HTR-8/SVneo (cell line): ENCODE measurements around the gene CTSW.
A peak's percentile ranks its signal among the peaks of the same experiment; 100 is the strongest.

Experiments used
- DNase-seq: peaks from one replicate; pipeline ENCODE4 v3.0.0; 2011; ENCODE audit warnings: low spot score, mixed read lengths; ENCODE audit not compliant: insufficient read length
- FAIRE-seq: peaks from 2 replicates; lab custom pipeline; 2011; peaks lifted over from hg19 to GRCh38; lab: Jason Lieb, UNC

CTSW gene

DNA sequence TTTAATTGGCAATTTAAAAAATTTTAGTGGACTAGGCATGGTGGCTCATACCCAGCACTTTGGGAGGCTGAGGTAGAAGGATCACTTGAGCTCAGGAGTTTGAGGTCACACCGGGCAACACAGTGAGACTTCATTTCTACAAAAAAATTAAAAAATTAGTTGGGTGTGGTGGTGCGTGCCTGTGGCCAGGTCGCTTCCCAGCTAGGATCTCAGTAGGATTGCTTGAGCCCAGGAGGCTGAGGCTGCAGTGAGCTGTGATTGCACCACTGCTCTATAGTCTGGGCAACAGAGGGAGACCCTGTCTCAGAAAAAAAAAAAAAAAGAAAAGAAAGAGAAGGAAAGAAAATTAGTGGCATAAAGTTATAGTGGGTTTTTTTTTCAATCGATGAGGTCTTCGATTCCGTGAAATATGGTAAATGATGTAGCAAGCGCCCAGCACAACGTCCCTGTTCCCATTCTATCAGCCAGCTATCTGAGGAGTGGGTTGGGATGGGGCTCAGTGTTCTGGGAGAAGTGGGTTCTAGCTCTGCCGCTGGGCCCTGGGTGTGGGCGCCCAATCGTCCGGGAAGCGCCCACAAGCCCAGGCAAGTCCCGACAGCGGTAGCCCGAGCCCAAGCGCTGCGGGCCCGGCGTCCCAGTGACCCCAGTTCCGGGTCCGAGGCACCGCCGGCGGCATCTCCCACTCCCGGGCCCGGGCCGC, 19.2 kb downstream of the CTSW start:
- no peak for DNase-seq
- FAIRE-seq = no peak

DNA sequence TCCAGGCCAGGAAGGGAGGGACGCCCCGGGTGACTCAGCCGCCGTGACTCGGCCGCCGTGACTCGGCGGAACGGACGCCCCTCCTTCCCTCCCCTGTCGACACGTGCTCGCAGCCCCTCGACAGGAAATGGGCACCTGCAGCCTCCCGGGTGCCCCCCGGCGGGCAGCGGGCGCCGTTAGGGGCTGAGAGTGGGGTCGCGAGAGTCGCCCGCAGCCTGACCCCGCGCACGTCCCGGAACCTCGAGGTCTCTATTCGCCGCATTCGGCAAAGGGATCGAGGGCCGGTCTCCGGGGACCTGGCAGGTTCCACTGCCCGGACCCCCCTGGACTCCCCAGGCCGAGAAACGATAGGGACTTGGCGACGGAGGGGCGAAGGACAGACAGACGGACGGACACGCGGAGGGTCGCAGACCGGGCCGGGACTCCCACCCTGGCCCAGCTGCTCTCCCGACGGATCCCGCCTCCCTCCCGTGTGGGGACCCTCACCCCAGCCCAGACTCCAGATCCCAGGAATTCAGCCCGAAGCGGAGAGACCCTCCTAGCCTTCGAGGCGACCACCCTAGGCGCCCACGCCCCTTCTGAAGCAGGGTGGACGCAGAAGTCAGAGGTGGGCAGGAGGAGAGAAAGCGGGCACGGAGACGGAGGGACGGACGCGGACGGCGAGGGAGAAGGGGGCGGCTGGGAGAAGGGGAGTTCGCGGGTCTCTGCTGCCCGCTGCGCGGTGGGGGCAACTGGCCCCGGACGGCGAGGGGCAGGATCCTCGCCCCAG, 19.9 kb downstream of the CTSW start:
- no peak for FAIRE-seq
- DNase-seq = peak; percentile 84

DNA sequence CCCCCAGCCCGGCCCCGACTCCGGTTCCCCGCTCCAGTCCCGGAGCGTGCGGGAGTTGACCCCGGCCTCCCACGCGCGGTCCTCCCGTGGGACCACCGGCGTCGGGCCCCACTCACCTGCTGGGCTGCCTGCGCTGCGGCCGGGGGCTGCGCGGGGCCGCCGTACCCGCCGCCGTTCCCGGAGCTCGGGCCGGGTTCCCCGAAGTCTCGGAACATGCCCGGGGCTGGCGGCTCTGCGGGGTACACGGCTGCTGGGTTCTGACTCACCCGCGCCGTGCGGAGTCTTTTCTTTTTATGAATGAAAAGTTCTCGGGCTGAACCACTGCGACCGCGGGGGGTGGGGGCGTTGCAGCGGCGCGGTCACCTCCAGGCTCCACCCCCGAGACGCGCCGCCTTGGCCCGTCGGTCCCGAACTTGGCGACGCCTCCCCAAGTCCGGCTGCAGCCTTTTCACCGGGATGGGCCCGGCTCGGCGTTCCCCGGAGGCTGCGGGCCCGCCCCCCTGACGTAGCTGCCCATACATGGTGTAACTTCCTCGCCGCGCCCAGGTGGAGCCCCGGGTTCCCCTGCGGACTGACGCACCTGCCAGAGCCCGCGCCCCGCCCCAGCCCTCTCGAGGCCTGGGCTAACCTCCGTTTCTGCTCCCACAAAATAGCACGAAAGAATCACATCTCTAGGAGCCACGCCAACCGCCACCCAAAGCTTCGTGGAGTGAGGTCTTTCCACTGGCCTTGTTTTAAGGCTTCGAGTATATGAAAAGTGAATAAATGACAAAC, 20.7 kb downstream of the CTSW start, which contains the start of gene FOSL1:
Gene FOSL1 (minus strand): TSS at position 264 of the 774 bp plus-strand sequence. CDS start 49 bp downstream, at position 215.
- peak; percentile 87 for FAIRE-seq
- DNase-seq = peak; percentile 95

DNA sequence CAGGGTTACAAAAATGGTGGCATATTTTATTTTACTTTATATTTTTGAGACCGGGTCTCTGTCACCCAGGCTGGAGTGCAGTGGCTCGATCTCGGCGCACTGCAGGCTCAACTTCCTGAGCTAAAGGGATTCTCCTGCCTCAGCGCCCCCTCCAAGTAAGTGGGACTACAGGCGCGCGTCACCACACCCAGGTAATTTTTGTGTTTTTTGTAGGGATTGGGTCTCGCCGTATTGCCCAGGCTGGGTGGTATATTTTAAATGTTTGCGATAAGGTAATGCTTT, 21.2 kb downstream of the CTSW start:
- DNase-seq (no peak), FAIRE-seq (no peak)

DNA sequence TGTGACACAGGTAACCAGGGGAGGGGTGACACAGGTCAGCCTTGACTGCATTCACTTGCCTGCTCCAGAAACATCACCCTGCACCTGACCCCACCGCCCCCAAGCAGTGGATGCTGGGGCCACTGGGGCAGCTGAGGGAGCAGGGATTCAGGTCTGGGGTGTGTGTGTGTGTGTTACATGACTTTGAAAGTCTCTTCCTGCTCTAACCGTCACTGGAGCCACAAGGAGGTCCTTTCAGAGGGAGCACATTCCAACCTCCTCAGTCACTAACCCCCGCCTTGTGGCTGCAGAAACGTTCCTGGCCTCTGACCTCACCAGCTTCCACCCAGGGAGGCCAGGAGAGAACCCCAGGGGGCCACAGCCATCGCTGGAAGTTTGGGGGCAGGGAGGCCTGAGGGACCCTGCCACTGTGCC, 23.4 kb downstream of the CTSW start:
- DNase-seq = peak; percentile 90
- peak; percentile 86 for FAIRE-seq

DNA sequence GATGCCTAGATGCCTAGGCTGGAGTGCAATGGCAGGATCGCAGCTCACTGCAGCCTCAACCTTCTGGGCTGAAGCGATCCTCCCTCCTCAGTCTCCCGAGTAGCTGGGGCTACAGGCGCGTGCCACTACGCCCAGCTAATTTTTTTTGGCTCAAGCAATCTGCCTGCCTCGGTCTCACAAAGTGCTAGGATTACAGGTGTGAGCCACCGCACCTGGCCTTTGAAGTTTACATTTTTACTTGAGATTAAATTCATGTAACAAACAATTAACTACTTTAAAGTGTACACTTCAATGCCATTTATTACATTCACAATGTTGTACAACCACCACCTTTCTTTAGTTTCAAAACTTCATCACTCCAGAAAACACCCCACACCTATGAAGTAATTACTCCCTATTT, 24.1 kb downstream of the CTSW start:
- no peak for FAIRE-seq
- no peak for DNase-seq

DNA sequence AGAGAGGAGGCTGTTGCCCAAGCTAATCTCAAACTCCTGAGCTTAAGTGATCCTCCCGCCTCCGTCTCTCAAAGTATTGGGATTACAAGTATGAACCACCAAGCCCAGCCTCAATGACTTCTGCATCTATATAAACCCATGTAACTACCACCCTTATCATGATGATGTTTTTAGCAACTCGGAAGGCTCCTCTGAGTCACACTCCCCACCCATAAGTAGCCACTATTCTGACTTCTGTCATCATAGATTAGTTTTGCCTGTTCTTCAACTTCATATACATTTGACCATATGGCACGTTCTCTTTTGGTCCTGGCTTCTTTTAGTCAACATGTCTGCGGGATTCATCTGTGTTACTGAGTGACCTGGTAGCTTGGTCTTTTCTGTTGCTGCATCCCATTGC, 27.0 kb downstream of the CTSW start:
- no peak for FAIRE-seq
- no peak for DNase-seq

DNA sequence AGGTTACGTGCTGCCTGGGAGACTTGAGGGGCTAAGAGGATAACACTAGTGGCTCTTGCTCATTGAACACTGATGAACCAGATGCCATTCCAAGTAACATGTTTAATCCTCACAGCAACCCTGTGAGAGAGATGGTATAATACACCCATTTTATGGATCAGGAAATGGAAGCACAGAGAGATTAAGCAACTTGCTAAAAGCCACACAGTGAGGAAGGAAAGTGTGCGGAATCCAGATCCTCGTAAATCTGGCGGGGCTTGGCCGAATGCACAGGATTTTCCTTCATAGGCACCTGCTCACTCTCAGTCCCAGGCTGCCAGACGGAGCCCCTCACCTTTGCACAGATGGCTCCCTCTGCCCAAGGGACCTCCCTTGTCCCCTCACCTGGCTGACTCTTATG, 28.2 kb downstream of the CTSW start:
- no peak for FAIRE-seq
- DNase-seq = no peak

DNA sequence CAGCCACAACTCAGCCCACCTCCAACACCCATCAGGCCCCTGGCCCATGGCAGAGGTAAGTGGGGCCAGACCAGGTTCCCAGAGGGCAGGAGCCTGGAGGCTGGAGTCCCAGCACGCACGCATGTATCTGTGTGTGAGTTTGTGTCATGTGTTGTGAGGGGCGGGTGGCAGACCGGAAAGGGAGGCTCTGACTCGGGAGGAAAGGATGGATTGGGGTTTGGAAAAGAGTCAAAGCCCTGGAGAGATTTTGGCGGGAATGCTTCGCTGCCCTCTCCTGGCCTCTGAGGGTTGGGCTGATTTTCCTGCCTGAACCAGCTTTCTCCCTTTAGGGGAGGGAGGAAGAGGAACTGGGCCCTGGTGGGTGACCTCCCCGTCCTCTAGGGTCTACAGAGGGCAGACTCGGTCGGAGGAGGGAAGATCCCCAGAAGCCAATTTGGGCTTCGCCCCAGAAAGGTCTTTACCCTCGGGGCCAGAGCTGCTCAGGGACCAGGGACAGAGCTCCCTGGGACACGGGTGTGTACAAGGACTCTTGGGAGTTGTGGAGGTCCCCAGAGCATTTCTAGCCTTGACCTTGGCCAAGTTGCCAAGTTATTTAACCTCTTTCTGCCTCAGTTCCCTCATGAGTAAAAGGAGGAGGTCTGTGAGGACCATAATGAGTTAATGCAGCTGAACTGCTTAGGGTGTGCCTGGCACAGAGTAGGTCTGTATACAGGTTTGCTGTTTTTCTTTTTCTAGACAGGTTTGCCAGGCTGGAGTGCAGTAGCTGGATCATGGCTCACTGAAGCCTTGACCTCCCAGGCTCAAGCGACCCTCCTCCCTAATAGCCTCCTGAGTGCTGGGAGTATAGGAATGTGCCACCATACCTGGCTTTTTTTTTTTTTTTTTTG, 32.3 kb downstream of the CTSW start:
- peak; percentile 96 for DNase-seq
- FAIRE-seq = peak; percentile 65

DNA sequence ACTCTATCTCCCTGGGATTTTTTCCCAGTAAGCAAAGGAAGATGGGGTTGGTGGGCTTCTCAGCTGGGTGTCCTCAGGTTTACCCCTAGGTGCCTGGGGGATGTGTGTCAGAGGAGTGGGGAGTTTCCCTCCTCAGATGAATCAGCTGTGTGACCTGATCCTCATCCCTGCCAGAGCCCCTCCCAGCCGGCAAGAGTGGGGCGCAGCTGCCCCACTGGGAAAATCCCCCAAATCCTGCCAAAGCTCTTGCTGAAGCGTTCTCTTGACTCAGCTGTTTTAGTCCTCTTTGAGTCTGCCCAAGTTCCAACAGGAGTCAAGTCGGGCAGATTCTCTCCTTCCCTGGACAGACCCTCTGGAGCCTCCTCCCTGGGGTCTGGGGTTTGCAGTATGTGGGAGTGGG, 33.2 kb downstream of the CTSW start:
- DNase-seq (no peak), FAIRE-seq (no peak)

DNA sequence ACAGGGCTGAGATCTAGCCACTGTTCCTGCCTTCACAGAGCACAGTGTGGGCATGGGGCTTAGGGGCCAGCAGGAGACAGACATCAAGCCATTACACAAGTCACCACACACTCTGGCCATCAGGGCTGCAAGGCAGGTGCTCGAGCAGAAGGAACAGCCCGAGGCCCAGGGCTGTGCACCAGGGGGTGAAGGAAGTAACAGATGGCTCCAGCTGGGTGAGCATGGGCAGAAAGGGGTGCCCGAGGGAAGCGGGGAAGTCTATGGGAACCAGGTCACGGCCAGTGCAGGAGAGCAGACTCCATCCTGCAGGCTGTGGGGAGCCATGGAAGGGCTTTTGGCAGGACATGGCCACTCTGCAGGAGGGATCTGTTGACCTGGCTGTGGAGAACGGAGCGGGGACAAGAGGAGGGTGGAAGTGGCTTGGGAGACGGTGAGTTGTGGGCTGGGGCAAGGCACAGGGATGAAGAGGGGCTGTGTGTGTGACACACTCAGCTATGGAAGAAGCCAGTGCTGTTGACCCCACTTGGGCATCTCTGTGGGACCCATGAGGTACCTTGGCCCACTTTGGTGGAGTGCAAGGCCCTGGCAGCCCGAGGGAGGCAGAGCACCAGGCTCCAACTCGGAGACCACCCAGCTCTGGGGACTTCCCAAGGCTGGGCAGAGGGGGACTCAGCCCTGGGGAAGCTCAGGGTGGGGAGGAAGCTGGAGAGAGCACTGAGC, 35.6 kb downstream of the CTSW start:
- no peak for FAIRE-seq
- DNase-seq = no peak

DNA sequence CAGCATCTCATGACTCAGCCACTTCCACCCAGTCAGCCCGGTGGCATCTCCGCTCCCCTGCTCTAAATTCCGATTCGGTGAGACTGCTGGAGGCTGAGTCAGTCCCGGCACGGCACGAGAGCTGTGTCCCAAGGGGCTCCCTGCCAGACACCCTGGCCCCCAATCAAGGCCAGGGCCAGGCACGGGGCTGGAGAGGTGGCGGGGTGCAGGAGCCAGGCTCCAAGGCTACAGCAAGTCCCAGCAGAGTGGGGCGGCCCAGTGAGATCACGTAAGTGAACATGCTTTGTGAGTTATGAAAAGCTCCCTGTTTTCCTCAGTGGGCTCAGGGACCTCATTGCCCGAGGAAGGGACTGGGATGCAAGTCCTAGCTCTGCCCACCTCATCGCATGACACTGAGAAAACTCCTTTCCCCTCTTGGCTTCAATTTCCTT, 36.2 kb downstream of the CTSW start:
- peak; percentile 99 for DNase-seq

DNA sequence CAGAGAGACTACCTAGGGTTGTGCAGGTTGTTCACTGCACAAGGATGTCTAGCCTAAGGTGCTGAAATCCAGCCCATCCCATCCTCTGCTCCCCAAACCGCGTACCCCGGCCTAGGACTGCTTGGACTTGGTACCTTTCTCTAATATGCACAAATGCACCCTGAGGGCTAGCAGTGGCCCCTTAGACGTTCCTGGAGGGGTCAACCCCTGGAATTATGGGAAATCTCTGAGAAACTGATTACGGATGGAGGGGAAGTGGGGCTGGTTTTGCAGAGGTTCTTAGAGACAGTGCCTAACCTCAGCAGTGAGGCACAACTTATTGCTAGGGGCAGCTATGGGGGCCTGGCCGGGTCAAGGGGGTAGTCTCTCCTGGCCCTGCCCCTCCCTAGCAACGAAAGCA, 36.8 kb downstream of the CTSW start:
- no peak for FAIRE-seq
- no peak for DNase-seq

More for the DNA sequence above, 36.2 kb downstream of the CTSW start:
- peak; percentile 100 for FAIRE-seq

DNA sequence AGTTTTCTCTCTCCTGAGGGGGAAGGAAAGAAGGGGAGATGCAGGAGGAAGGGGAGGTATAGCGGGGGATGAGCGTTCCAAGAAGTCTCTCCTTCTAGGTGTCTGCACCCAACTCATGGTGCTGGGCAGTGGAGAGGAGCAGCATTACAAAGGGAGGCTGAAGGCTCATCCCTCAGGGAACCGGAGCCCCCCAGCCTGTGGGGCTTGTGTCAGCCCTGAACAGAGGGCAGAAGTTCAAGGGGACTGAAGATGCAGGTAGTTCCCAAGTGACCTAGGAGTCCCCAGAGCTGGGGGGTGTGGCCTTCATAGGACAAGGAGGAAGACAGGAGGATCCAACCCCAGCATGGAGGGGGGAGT, 37.4 kb downstream of the CTSW start:
- DNase-seq (no peak), FAIRE-seq (no peak)

DNA sequence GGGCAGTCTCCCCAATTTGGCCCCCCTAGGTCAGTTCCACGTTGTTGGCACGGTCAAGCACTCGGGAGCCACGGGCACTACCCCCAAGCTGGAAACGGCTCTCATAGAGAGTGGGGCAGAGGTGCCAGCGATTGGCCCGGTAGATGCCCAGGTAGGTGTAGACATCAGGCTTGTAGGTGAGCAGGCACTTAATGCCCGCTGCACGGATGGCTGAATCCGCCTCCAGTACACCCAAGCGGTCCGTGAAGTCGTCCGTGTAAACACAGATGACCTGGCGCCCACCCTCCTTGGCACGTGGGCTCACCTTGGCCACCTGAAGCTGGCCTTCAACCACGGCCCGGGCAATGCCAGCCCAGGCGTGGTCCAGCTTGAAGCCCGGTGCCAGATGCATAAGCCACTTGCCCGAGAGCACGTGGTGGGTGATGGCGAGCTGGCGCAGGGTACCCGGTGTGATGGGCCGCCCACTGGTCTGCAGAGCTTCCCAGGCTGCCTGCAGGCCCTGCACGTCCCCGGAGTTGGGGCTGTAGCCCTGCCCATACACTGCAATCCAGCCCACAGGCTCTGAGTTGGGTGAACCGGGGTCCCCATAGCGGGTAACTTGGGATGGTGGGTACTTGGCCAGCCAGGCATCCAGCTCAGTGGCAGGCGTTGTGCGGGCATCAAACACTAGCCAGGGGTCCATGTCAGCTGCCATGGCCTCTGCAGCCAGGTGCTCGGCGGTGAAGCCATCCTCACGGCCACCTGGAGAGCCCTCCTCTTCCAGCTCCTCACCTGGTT, 38.0 kb downstream of the CTSW start:
- no peak for DNase-seq
- no peak for FAIRE-seq

DNA sequence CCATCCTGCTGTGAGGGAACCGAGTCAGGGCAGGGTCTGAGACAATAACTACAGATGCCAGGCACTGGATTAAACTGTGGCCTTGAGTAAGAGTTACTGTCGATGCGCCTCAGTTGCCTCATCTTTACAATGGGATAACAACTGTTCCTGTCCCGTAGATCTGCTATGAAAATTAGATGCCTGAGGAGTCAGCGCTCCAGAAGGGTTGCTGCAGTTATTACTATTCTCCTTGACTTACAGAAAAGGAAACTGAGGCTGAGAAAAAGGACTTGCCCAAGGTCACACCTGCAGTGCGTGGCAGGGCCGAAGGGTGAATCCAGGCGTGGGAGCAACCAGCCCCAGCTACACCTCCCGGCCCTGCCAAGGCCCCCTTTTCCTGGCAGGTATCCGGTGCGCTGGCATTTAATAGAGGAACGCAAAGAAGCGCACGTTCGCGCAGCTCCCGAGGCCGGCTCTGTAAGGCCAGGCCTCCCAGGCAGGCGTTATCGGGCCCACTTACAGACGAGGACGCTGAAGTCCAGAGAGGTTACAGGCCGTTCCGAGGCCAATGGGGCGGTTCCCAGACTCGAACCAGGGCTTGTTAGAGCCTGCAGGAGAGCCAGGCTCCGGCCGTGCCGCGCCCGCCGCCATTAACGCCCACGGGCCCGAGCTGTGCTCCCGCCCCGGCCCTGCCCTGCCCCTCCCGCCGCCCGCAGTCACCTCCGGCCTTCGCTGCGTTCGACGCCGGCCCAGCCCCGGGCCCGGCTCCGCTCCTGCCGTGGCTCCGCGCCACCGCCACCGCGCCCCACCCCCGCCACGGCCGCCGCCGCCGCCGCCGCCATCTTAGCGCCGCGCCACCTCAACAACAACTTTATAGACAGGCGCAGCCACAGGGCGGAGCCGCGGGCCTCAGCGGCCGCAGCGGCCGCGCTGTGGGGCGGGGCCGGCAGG, 38.8 kb downstream of the CTSW start, which contains the start of gene C11orf68:
Gene C11orf68 (minus strand): TSS at position 852 of the 930 bp plus-strand sequence. CDS start 31 bp downstream, at position 821.
- FAIRE-seq (peak; percentile 97), DNase-seq (no peak)

DNA sequence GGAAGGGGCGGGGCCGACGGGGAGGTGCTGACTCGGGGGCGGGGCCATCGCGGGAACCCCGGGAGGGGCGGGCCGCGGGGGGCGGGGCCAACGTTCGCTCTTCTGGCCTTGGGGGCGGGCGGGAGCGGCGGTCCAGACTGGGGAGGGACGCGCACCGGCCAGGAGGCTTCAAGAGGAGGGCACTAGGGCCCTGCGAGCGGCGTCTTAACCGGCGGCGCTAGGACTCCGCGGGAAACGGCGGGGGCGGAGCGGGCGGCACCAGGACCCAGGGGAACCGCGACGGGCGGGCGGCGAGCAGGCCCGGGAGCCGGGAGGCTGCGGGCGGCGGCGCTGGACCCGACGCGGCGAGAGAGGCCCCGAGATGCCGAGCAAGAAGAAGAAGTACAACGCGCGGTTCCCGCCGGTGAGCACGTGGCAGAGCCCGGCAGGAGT, 39.5 kb downstream of the CTSW start, which contains the start of gene DRAP1:
Gene DRAP1 (plus strand): TSS at position 286 of the 432 bp plus-strand sequence. CDS start 76 bp downstream, at position 362.
- DNase-seq (peak; percentile 98), FAIRE-seq (no peak)
